ENCODE results near the gene FOS.

GRCh38 chr14:75246546-75247285, 31.9 kb upstream of the FOS start:
- TF ChIP-seq ZNF623 (tag by site-specific recombination; IDR thresholded peaks at IDR 0.05) (no peak), ZEB2 (tag by site-specific recombination; IDR thresholded peaks at IDR 0.05) (no peak), ZNF274 (IDR thresholded peaks at IDR 0.05; ENCODE audit: low read length) (no peak), ZNF274 (tag by site-specific recombination; IDR thresholded peaks at IDR 0.05; ENCODE audit: borderline replicate concordance) (no peak), CTCF (tag by site-specific recombination; IDR thresholded peaks at IDR 0.05) (no peak), ZNF549 (tag by site-specific recombination; IDR thresholded peaks at IDR 0.05) (no peak)
